Epithelial cell of proximal tubule (primary cell): Measurements from ENCODE around the gene LRRC32. TPM values are rescaled to one million over a fixed set of nuclear protein-coding genes. Genes with fewer than 3 reads are reported as not detected.
"Not testable (repeated sequence)": the region's sequence is repeated elsewhere in the genome, so short reads cannot be mapped to it uniquely, and the experiment has no call there.

ENCODE experiments used
- DNase-seq: peaks from one replicate; pipeline ENCODE4 v3.0.0-alpha.2; 2011; ENCODE audit warnings: low read depth
- H3K4me3 ChIP-seq: 2 replicates; pipeline ENCODE4 v1.5.1; 2011; ENCODE audit warnings: low read depth, mild to moderate bottlenecking, low read length
- CTCF ChIP-seq: conservative IDR thresholded peaks from 2 replicates; pipeline ENCODE4 v1.5.1; 2012; ENCODE audit warnings: low read depth, mild to moderate bottlenecking, low read length
- total RNA-seq: library from RNA; depleted of rRNA; stranded (reverse); fragments of >200 nt; gene quantifications from 2 replicates; pipeline ENCODE4 v1.2.3, GENCODE V29; 2015

LRRC32 gene
- total RNA-seq, 1 donor from 2014 or later: 0.29 TPM

- TF ChIP-seq CTCF: no peak
- no peak for DNase-seq
Observed at GRCh38 chr11:76622493-76623094, 48.0 kb downstream of the LRRC32 start.

GRCh38 chr11:76621868-76622267 is 48.7 kb downstream of the LRRC32 start:
- TF ChIP-seq CTCF: no peak
- no peak overlapping the region for H3K4me3 ChIP-seq
- no peak for DNase-seq

More at GRCh38 chr11:76622493-76623094, 48.0 kb downstream of the LRRC32 start:
- H3K4me3 ChIP-seq: no peak overlapping the region

GRCh38 chr11:76621466-76621865 is 49.1 kb downstream of the LRRC32 start:
- no peak for TF ChIP-seq CTCF
- H3K4me3 ChIP-seq: no peak overlapping the region
- DNase-seq: no peak

- no peak for DNase-seq
- TF ChIP-seq CTCF: no peak
Observed at GRCh38 chr11:76620489-76620888, 50.1 kb downstream of the LRRC32 start.

GRCh38 chr11:76619801-76620200 is 50.7 kb downstream of the LRRC32 start:
- not testable (repeated sequence) for DNase-seq, H3K4me3 ChIP-seq

More at GRCh38 chr11:76620489-76620888, 50.1 kb downstream of the LRRC32 start:
- H3K4me3 ChIP-seq: no peak overlapping the region

- no peak for DNase-seq
Observed at GRCh38 chr11:76617553-76618265, 52.8 kb downstream of the LRRC32 start.

More at GRCh38 chr11:76617553-76618265, 52.8 kb downstream of the LRRC32 start:
- TF ChIP-seq CTCF: no peak
- H3K4me3 ChIP-seq: no peak overlapping the region
